Activated T-cell treated with anti-CD3 and anti-CD28 coated beads for 1 hour (primary cell): ENCODE data around the gene LYPLA2.
A peak's percentile ranks its signal among the peaks of the same experiment; 100 is the strongest.

Experiments used
- DNase-seq: peaks from one replicate; pipeline ENCODE4 v3.0.0-alpha.2; 2020; ENCODE audit warnings: low read depth

The LYPLA2 gene

GRCh38 chr1:23790696-23791515, at the start of gene LYPLA2:
Gene LYPLA2, plus strand, starts transcription at chr1:23791145. Its CDS starts 1,538 bp downstream, at chr1:23792683.
- peak; percentile 76 for DNase-seq

GRCh38 chr1:23741609-23742008, 49.3 kb upstream of the LYPLA2 start:
- DNase-seq: no peak

- no peak for DNase-seq
These were observed 48.2 kb upstream of the LYPLA2 start for GRCh38 chr1:23742670-23743286.

- peak; percentile 67 for DNase-seq
These were observed 47.4 kb upstream of the LYPLA2 start, which contains the start of gene ELOA for GRCh38 chr1:23743287-23744152. Gene ELOA, plus strand, starts transcription at chr1:23743471. Its CDS starts 33 bp downstream, at chr1:23743504.

- DNase-seq: no peak
These were observed 45.4 kb upstream of the LYPLA2 start for GRCh38 chr1:23745515-23745914.

GRCh38 chr1:23748016-23748415, 42.9 kb upstream of the LYPLA2 start:
- no peak for DNase-seq

- DNase-seq: no peak
These were observed 39.7 kb upstream of the LYPLA2 start for GRCh38 chr1:23751050-23751814.

- no peak for DNase-seq
These were observed 39.1 kb upstream of the LYPLA2 start for GRCh38 chr1:23751815-23752200.

GRCh38 chr1:23752909-23753308, 38.0 kb upstream of the LYPLA2 start:
- no peak for DNase-seq

- no peak for DNase-seq
These were observed 34.3 kb upstream of the LYPLA2 start for GRCh38 chr1:23756676-23757075.

GRCh38 chr1:23757812-23758211, 33.1 kb upstream of the LYPLA2 start:
- no peak for DNase-seq

- DNase-seq: no peak
These were observed 31.7 kb upstream of the LYPLA2 start for GRCh38 chr1:23759277-23759676.

GRCh38 chr1:23763041-23763577, 27.8 kb upstream of the LYPLA2 start:
- no peak for DNase-seq

GRCh38 chr1:23768733-23769132, 22.2 kb upstream of the LYPLA2 start:
- DNase-seq: no peak

- DNase-seq: peak; percentile 83
These were observed 18.7 kb upstream of the LYPLA2 start for GRCh38 chr1:23772049-23772853.

GRCh38 chr1:23772854-23773242, 18.1 kb upstream of the LYPLA2 start:
- no peak for DNase-seq

GRCh38 chr1:23774174-23774880, 16.6 kb upstream of the LYPLA2 start:
- DNase-seq: no peak

- DNase-seq: no peak
These were observed 14.7 kb upstream of the LYPLA2 start for GRCh38 chr1:23776217-23776616.

GRCh38 chr1:23777979-23778814, 12.7 kb upstream of the LYPLA2 start, which contains the start of gene PITHD1:
Gene PITHD1, plus strand, starts transcription at chr1:23778418. Its CDS starts 98 bp downstream, at chr1:23778516.
- DNase-seq: peak; percentile 69
